Left cardiac atrium (tissue), 4 donors: ENCODE measurements around the gene EFNA5. TPM values are rescaled to one million over a fixed set of nuclear protein-coding genes. Genes with fewer than 3 reads are reported as not detected.

Source experiments
- ATAC-seq, 2 donors: fragments of 200-7000 bp; cut with Tn5 transposase; one replicate each; pipeline ENCODE4 v1.9.1; 2020; ENCODE audit warnings: mild to moderate bottlenecking in 2 of 2, moderate library complexity in 2 of 2
- DNase-seq: peaks from one replicate; pipeline ENCODE4 v3.0.0-alpha.2; 2020
- intact Hi-C, 2 donors: fragments of 100-400 bp; cut with DNase I; formaldehyde crosslinking; loops; one replicate each; pipeline versions ENCODE4 v1.14.1 to v1.15.1; 2022 to 2023
- total RNA-seq, 2 donors: library from RNA; stranded (reverse); fragmentation: NEBNext Ultra II Directional; extraction: Animal tissue kit (Norgen Biotek cat#: 25700); gene quantifications; one replicate each; pipeline ENCODE4 v1.2.1, GENCODE V29; 2021
- donor health status: DM: no; HTN: yes; CAD: no.
- donor health status: DM: no; HTN: yes; CAD: no; lungs with severe emphysema.
- donor health status: DM: yes; HTN: yes; CAD: no.
- donor health status: Dilated cardiomyopathy.

Gene EFNA5
- total RNA-seq, 2 donors from 2014 or later, result 23.9 to 29.2 TPM

GRCh38 chr5:107539726-107540330 is 130.9 kb downstream of the EFNA5 start:
- intact Hi-C loops, result no loop called here
- DNase-seq, result no peak
- ATAC-seq, result no peak

GRCh38 chr5:107538805-107539445 is 131.8 kb downstream of the EFNA5 start:
- ATAC-seq (no peak), DNase-seq (no peak)
- intact Hi-C loops, result no loop called here

- intact Hi-C loops, result no loop called here
- DNase-seq (no peak), ATAC-seq (no peak)
These were observed 132.4 kb downstream of the EFNA5 start for GRCh38 chr5:107538331-107538730.

GRCh38 chr5:107535849-107536248 is 134.9 kb downstream of the EFNA5 start:
- no peak for ATAC-seq
- intact Hi-C loops, result no loop called here

GRCh38 chr5:107533910-107534876 is 136.5 kb downstream of the EFNA5 start:
- DNase-seq, result no peak
- intact Hi-C loops, result no loop called here
- no peak for ATAC-seq

More at GRCh38 chr5:107535849-107536248, 134.9 kb downstream of the EFNA5 start:
- no peak for DNase-seq

GRCh38 chr5:107532916-107533315 is 137.8 kb downstream of the EFNA5 start:
- no peak for ATAC-seq
- DNase-seq, result no peak
- intact Hi-C loops, result no loop called here

- ATAC-seq, result peak; percentile 68 to 76
These were observed 138.4 kb downstream of the EFNA5 start for GRCh38 chr5:107532169-107532878.

GRCh38 chr5:107531308-107531707 is 139.4 kb downstream of the EFNA5 start:
- no peak for DNase-seq
- intact Hi-C loops, result no loop called here
- no peak for ATAC-seq

More at GRCh38 chr5:107532169-107532878, 138.4 kb downstream of the EFNA5 start:
- no peak for DNase-seq
- intact Hi-C loops, result no loop called here

- no peak for DNase-seq
- no peak for ATAC-seq
- intact Hi-C loops, result no loop called here
These were observed 141.1 kb downstream of the EFNA5 start for GRCh38 chr5:107529618-107530017.

GRCh38 chr5:107526270-107526937 is 144.3 kb downstream of the EFNA5 start:
- ATAC-seq, result no peak
- DNase-seq, result no peak
- intact Hi-C loops, result no loop called here

- intact Hi-C loops, result no loop called here
- DNase-seq, result no peak
- ATAC-seq, result no peak
These were observed 146.6 kb downstream of the EFNA5 start for GRCh38 chr5:107524111-107524510.

GRCh38 chr5:107523029-107523680 is 147.6 kb downstream of the EFNA5 start:
- peak in 1 of 2 donors; percentile 68 for ATAC-seq
- intact Hi-C loops, result no loop called here
- DNase-seq, result no peak

GRCh38 chr5:107522456-107522855 is 148.3 kb downstream of the EFNA5 start:
- intact Hi-C loops, result no loop called here
- no peak for DNase-seq
- ATAC-seq, result no peak

- ATAC-seq, result no peak
- intact Hi-C loops, result no loop called here
- no peak for DNase-seq
These were observed 150.8 kb downstream of the EFNA5 start for GRCh38 chr5:107519900-107520354.

- DNase-seq (no peak), ATAC-seq (no peak)
- intact Hi-C loops, result no loop called here
These were observed 152.1 kb downstream of the EFNA5 start for GRCh38 chr5:107518616-107519015.

GRCh38 chr5:107518190-107518589 is 152.5 kb downstream of the EFNA5 start:
- no peak for DNase-seq
- intact Hi-C loops, result no loop called here
- ATAC-seq, result no peak

GRCh38 chr5:107517185-107518033 is 153.3 kb downstream of the EFNA5 start:
- DNase-seq (no peak), ATAC-seq (no peak)
- intact Hi-C loops, result no loop called here
